HG03571 (cell line): ENCODE measurements around the gene SCAI.
"Not testable (repeated sequence)": the region's sequence is repeated elsewhere in the genome, so short reads cannot be mapped to it uniquely, and the experiment has no call there.

Experiments used
- ATAC-seq: cut with Tn5 transposase; IDR thresholded peaks from one replicate; pipeline ENCODE4 v1.9.1; 2021; ENCODE audit not compliant: unreplicated experiment

SCAI gene

GRCh38 chr9:125108541-125108940, 34.8 kb downstream of the SCAI start:
- not testable (repeated sequence) for ATAC-seq

GRCh38 chr9:125106285-125106893, 36.9 kb downstream of the SCAI start:
- ATAC-seq, result no peak

GRCh38 chr9:125103770-125104460, 39.4 kb downstream of the SCAI start:
- no peak for ATAC-seq

- ATAC-seq, result no peak
These were observed 40.3 kb downstream of the SCAI start for GRCh38 chr9:125103021-125103420.

GRCh38 chr9:125100822-125101221, 42.5 kb downstream of the SCAI start:
- no peak for ATAC-seq

GRCh38 chr9:125099816-125100215, 43.5 kb downstream of the SCAI start:
- ATAC-seq, result no peak

- ATAC-seq, result no peak
These were observed 47.4 kb downstream of the SCAI start for GRCh38 chr9:125095821-125096443.

- no peak for ATAC-seq
These were observed 52.2 kb downstream of the SCAI start for GRCh38 chr9:125091121-125091520.

- ATAC-seq, result no peak
These were observed 54.0 kb downstream of the SCAI start for GRCh38 chr9:125089331-125089730.

GRCh38 chr9:125088752-125089151, 54.6 kb downstream of the SCAI start:
- no peak for ATAC-seq

- no peak for ATAC-seq
These were observed 57.4 kb downstream of the SCAI start for GRCh38 chr9:125085703-125086477.

GRCh38 chr9:125082197-125082596, 61.1 kb downstream of the SCAI start:
- not testable (repeated sequence) for ATAC-seq

GRCh38 chr9:125080797-125081196, 62.5 kb downstream of the SCAI start:
- ATAC-seq, result not testable (repeated sequence)

GRCh38 chr9:125079931-125080330, 63.4 kb downstream of the SCAI start:
- no peak for ATAC-seq

GRCh38 chr9:125075997-125076396, 67.3 kb downstream of the SCAI start:
- no peak for ATAC-seq

- ATAC-seq, result no peak
These were observed 68.4 kb downstream of the SCAI start for GRCh38 chr9:125074976-125075375.

- ATAC-seq, result no peak
These were observed 76.3 kb downstream of the SCAI start for GRCh38 chr9:125066839-125067619.

GRCh38 chr9:125061391-125061790, 81.9 kb downstream of the SCAI start:
- ATAC-seq, result no peak

GRCh38 chr9:125049212-125050049, 93.9 kb downstream of the SCAI start:
- no peak for ATAC-seq

- ATAC-seq, result no peak
These were observed 99.7 kb downstream of the SCAI start for GRCh38 chr9:125043631-125044030.
